Activated CD4-positive, alpha-beta T cell treated with anti-CD3 and anti-CD28 coated beads for 1 hour (primary cell): ENCODE data around the gene IGLL1.
"Not testable (repeated sequence)": the region's sequence is repeated elsewhere in the genome, so short reads cannot be mapped to it uniquely, and the experiment has no call there.

Source experiments
- DNase-seq: peaks from one replicate; pipeline ENCODE4 v3.0.0-alpha.2; 2020

Gene IGLL1

DNA sequence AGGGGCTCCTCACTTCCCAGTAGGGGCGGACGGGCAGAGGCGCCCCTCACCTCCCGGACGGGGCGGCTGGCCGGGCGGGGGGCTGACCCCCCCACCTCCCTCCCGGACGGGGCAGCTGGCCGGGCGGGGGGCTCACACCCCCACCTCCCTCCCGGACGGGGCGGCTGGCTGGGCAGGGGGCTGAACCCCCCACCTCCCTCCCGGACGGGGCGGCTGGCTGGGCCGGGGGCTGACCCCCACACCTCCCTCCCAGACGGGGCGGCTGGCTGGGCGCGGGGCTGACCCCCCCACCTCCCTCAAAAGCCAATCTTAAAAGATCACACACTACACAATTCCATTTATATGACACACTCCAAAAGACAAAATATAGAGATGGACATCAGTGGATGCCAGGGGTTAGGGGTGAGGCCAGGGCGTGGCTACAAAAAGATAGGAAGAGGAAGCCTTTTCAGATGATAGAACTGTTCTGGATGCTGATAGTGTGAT lies 19.0 kb downstream of the IGLL1 start:
- DNase-seq = not testable (repeated sequence)

DNA sequence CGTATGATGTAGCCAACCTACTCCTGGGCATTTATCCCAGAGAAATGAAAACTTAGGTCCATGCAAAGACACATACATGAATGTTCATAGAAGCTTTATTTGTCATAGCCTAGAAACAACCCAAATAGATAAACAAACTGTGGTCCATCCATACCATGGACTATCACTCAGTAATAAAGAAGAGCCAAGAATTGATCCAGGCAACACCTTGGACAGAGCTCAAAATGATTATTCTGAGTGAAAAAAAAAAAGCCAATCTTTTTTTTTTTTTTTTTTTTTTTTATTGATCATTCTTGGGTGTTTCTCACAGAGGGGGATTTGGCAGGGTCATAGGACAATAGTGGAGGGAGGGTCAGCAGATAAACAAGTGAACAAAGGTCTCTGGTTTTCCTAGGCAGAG lies 19.9 kb downstream of the IGLL1 start:
- not testable (repeated sequence) for DNase-seq

DNA sequence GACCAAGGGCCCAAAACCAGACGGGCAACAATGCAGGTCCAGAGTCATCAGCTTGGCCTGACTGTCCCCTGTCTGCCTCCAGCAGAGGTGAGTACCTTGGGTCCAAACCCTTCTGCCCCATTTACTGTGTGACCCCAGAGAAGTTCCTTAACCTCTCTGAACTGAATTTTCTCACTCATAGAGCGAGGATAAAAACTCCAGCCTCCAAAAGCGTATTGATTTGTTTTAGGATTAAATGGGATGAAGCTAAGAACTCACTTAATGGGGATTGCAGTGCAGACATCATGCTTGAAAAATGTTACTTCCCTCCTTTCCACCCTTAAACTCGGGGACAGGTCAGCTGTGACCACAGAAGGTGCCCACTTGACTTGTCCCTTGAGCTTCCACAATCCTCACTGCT lies 22.6 kb downstream of the IGLL1 start:
- no peak for DNase-seq

GRCh38 chr22:23557036-23557435 lies 23.1 kb downstream of the IGLL1 start:
- no peak for DNase-seq

GRCh38 chr22:23556026-23556620 lies 24.0 kb downstream of the IGLL1 start:
- no peak for DNase-seq

- DNase-seq = no peak
Observed at GRCh38 chr22:23555118-23555517, 25.0 kb downstream of the IGLL1 start.

DNA sequence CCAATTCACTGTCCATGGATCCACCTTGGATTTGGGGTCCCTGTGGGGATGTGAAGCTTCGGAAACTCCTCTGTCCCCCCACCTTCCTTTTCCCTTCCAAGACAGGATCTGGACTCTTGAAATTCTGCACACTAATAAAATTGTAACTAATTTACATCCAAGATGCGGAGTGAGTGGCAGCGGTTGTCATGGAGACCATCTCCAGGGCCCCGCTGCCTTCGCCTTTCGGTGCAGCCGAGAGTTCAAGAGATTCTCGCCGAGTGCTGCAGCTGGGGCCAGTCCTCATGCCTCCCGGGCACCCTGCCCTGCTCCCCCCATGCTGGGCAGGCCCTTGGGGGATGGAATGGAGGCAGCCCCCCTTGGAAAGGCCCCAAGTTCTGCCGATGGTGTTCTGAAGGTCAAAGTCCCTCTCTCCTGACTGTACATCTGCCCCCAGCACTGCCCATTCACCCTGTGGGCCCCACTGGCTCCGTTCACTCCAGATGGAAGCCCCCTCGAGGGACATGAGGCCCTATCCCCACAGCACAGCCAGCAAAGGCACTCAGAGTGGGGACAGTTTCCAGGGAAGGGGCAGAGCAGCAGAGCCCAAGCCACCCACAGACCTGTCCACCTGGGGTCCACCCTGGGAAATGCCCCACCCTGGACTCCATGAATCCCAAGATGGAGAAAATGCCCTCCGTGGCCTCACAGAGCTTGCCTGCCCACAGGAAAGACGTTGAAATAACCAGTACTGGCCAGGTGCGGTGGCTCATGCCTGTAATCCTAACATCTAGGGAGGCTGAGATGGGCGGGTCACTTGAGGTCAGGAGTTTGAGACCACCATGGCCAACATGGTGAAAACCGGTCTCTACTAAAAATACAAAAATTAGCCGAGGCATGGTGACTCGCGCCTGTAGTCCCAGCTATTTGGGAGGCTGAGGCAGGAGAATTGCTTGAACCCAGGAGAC lies 25.9 kb downstream of the IGLL1 start:
- DNase-seq = no peak

GRCh38 chr22:23553438-23553837 lies 26.7 kb downstream of the IGLL1 start:
- no peak for DNase-seq

DNA sequence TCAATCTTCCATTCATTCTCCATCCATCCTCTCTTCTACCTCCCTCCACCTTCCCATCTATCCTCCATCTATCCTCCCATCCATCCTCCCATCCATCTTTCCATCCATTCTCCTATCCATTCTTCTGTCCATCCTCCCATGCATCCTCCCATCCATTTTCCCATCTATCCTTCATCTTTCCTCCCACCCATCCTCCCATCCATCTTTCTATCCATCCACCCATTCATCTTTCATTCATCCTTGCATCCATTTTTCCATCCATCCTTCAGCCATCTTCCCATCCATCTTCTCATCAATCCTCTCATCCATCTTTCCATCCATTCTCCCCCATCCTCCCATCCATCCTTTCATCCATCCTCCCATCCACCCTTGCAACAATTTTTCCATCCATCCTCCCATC lies 27.5 kb downstream of the IGLL1 start:
- no peak for DNase-seq

GRCh38 chr22:23551385-23551784 lies 28.7 kb downstream of the IGLL1 start:
- DNase-seq = no peak

- DNase-seq = no peak
Observed at GRCh38 chr22:23550049-23550650, 29.9 kb downstream of the IGLL1 start.

DNA sequence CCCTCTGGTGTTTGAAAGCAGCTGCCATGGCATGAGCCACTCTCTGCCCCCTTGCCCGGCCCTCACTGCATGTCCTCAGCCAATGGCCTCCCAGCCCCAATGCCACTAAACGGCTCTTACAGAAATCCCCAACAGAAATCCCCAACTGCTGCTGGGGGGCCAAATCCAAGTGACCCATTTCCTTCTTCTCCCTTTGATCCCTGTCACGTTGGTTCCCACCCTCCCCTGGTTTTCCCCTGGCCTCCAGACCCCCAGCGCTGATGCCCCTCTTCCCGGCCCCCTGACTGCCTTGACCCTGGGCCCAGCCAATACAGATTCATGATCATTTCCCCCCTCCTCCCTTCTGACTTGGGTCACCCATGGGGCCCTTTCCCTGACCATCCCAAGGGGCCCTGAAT lies 30.9 kb downstream of the IGLL1 start:
- DNase-seq = no peak

DNA sequence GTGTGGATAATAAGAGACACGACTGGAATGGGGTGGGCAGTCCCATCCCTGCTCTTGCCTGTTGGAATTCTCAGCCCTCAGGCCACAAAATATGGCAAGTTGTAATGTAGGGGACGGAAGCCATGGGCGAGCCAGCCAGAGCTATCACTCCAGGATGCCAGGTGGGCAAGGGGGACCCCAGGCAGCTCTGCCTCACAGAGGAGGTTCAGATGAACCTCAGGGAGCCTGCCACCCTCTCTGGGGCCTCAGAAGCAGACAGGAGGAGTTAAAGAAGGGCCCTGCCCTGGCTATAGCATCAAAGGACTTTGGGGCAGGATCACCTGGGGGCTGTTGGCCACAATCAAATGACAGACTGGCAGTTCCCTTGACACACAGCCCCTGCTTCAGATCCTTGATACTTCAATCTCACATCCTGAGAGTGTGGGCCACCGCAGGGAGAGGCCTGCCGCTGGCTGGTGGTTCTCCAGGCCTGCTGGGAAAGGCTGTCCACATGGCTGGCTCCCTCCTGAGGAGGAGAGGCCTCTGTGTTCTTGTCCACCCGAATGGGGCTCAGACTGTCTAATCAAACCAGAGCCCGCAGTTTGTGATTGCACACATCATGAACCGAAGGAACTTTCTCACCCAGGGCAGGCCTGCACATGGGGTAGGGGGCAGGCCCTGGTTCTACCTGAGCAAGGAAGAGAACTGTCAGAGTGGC lies 31.4 kb downstream of the IGLL1 start:
- DNase-seq = no peak

DNA sequence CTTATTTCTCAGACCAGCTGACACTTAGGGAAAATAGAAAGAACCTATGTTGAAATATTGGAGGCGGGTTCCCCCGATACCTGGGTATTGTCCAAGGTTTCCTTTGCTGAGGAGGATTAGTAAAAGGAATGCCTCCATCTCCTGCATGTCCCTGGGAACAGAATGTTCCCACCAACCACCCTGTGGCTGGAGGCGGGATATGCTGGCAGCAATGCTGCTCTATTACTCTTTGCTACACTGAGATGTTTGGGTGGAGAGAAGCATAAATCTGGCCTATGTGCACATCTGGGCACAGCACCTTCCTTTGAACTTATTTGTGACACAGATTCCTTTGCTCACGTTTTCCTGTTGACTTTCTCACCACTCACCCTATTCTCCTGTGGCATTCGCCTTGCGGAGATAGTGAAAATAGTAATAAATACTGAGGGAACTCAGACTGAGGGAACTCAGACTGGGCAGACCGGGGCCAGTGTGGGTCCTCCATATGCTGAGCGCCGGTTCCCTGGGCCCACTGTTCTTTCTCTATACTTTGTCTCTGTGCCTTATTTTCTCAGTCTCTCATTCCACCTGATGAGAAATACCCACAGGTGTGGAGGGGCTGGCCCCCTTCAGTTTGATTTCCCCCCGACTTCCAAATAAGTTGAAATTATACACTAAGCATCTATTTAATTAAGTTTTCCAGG lies 32.1 kb downstream of the IGLL1 start:
- no peak for DNase-seq

DNA sequence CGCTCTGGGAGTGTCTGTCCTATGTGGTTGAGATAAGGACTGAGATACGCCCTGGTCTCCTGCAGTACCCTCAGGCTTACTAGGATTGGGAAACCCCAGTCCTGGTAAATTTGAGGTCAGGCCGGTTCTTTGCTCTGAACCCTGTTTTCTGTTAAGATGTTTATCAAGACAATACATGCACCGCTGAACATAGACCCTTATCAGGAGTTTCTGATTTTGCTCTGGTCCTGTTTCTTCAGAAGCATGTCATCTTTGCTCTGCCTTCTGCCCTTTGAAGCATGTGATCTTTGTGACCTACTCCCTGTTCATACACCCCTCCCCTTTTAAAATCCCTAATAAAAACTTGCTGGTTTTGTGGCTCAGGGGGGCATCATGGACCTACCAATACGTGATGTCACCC lies 32.7 kb downstream of the IGLL1 start:
- not testable (repeated sequence) for DNase-seq

GRCh38 chr22:23544852-23545251 lies 35.2 kb downstream of the IGLL1 start:
- no peak for DNase-seq

GRCh38 chr22:23543506-23544000 lies 36.5 kb downstream of the IGLL1 start:
- not testable (repeated sequence) for DNase-seq

- DNase-seq = no peak
Observed at GRCh38 chr22:23542933-23543332, 37.2 kb downstream of the IGLL1 start.

DNA sequence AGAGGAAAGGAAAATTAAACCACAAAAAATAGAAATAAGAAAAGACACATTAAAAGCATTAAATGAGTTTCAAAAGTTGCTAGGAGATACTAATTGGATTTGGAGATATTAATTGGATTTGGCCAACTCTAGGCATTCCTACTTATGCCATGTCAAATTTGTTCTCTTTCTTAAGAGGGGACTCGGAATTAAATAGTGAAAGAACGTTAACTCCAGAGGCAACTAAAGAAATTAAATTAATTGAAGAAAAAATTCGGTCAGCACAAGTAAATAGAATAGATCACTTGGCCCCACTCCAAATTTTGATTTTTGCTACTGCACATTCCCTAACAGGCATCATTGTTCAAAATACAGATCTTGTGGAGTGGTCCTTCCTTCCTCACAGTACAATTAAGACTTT lies 37.7 kb downstream of the IGLL1 start:
- DNase-seq = not testable (repeated sequence)

DNA sequence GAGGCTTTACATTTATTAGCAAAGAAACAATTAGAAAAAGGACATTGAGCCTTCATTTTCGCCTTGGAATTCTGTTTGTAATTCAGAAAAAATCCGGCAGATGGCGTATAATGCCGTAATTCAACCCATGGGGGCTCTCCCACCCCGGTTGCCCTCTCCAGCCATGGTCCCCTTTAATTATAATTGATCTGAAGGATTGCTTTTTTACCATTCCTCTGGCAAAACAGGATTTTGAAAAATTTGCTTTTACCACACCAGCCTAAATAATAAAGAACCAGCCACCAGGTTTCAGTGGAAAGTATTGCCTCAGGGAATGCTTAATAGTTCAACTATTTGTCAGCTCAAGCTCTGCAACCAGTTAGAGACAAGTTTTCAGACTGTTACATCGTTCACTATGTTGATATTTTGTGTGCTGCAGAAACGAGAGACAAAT lies 38.2 kb downstream of the IGLL1 start:
- DNase-seq = not testable (repeated sequence)

- not testable (repeated sequence) for DNase-seq
Observed at GRCh38 chr22:23540837-23541236, 39.3 kb downstream of the IGLL1 start.

DNA sequence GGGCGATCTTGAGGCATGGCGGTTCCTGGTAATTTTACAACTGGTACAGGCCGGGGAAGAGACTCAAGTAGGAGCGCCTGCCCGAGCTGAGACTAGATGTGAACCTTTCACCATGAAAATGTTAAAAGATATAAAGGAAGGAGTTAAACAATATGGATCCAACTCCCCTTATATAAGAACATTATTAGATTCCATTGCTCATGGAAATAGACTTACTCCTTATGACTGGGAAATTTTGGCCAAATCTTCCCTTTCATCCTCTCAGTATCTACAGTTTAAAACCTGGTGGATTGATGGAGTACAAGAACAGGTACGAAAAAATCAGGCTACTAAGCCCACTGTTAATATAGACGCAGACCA lies 40.3 kb downstream of the IGLL1 start:
- DNase-seq = not testable (repeated sequence)
